Urinary bladder (tissue), 4 donors: ENCODE results near the gene WRNIP1. TPM values are rescaled to one million over a fixed set of nuclear protein-coding genes. Genes with fewer than 3 reads are reported as not detected.
A peak's percentile ranks its signal among the peaks of the same experiment; 100 is the strongest.

Source experiments
- DNase-seq: peaks from one replicate; pipeline ENCODE4 v3.0.0-alpha.2; 2015; ENCODE audit errors: extremely low spot score
- H3K27ac ChIP-seq: one replicate; pipeline ENCODE4 v1.5.1; 2013; ENCODE audit warnings: low read depth, mild to moderate bottlenecking, moderate library complexity
- H3K36me3 ChIP-seq: one replicate; pipeline ENCODE4 v1.6.1; 2013; ENCODE audit warnings: mild to moderate bottlenecking, moderate library complexity; ENCODE audit not compliant: insufficient read depth
- H3K4me1 ChIP-seq: one replicate; pipeline ENCODE4 v1.6.1; 2013; ENCODE audit warnings: mild to moderate bottlenecking, moderate library complexity; ENCODE audit not compliant: insufficient read depth
- H3K4me3 ChIP-seq: one replicate; pipeline ENCODE4 v1.5.1; 2013; ENCODE audit warnings: low read depth, low read length
- WGBS: extraction: QIAGEN DNeasy Blood & Tissue Kit; methylation state at CpG from one replicate; pipeline ENCODE4 v1.1.7; 2013; 5-methylcytosine and 5-hydroxymethylcytosine counted together
- polyA plus RNA-seq: library from polyadenylated mRNA; stranded (reverse); fragments of 200-250 nt; gene quantifications from one replicate; pipeline ENCODE4 v1.2.3, GENCODE V29; 2013
- total RNA-seq: library from RNA; depleted of rRNA; stranded (reverse); fragments of >200 nt; gene quantifications from one replicate; pipeline ENCODE4 v1.2.3, GENCODE V29; 2014
- donor health status: healthy with polysubstance abuse.
- donor health status: healthy.

The WRNIP1 gene
- total RNA-seq (31.5 TPM), polyA plus RNA-seq (42.1 TPM)

DNA sequence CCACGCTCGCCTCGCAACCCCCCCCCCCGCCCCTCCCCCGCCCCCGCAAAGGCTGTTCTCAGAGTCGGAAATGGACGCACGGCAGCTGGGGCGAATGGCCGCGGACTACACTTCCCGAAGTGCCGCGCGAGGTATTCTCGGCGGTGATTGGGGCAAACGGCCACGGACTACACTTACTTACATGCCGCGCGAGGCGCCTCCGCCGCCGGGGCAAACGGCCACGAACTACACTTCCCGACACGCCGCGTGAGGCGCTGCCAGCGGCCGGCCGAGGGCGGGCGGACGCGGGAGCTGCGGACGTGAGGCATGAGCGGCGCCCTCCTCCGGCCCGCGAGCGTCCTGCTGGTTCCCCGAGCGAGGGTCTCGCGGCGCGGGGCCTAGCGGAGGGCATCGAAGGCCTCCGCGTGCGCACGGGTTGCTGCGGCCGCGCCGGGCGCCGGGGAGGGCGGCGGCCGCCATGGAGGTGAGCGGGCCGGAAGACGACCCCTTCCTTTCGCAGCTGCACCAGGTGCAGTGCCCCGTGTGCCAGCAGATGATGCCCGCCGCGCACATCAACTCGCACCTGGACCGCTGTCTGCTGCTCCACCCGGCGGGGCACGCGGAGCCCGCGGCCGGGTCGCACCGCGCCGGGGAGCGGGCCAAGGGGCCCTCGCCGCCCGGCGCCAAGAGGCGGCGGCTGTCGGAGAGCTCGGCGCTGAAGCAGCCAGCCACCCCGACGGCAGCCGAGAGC lies at the start of gene WRNIP1:
TSS of gene WRNIP1 (plus strand) at position 228 of the 730 bp plus-strand sequence. CDS start at position 458, 230 bp downstream.
- Histone ChIP-seq H3K27ac (peak within 1 kb of the TSS; percentile 91), H3K36me3 (no peaks in the 10 kb centered on the region), H3K4me3 (peak within 1 kb of the TSS; percentile 83), H3K4me1 (no peaks in the 10 kb centered on the region)
- DNase-seq: peak; percentile 97
- WGBS: under 1% methylated on average over 104 of the region's 104 CpGs

DNA sequence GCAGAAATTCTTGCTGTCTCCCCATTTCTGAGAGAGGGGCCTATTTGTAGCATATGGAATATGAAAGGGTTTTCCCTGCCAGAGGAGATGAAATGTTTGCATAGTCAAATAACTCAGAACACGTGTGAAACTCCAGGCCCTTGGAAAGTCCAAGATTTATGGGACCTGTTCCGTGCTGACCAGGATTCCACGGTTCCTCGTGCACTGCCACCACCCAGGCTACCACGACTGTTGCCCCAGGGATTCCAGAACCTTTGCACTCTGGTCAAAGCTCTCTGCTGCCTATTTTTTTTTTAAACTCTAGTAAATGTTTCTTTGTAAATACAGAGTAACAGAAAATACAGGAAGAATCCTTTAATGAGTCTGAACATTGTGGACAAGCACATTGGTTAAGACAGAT lies 49.5 kb upstream of the WRNIP1 start:
- no peaks in the 10 kb centered on the region for H3K36me3 ChIP-seq
- no peak overlapping the region for H3K4me3 ChIP-seq
- no peak overlapping the region for H3K27ac ChIP-seq
- WGBS: 42% methylated on average over 5 of the region's 5 CpGs
- no peaks in the 10 kb centered on the region for H3K4me1 ChIP-seq
- DNase-seq: no peak

DNA sequence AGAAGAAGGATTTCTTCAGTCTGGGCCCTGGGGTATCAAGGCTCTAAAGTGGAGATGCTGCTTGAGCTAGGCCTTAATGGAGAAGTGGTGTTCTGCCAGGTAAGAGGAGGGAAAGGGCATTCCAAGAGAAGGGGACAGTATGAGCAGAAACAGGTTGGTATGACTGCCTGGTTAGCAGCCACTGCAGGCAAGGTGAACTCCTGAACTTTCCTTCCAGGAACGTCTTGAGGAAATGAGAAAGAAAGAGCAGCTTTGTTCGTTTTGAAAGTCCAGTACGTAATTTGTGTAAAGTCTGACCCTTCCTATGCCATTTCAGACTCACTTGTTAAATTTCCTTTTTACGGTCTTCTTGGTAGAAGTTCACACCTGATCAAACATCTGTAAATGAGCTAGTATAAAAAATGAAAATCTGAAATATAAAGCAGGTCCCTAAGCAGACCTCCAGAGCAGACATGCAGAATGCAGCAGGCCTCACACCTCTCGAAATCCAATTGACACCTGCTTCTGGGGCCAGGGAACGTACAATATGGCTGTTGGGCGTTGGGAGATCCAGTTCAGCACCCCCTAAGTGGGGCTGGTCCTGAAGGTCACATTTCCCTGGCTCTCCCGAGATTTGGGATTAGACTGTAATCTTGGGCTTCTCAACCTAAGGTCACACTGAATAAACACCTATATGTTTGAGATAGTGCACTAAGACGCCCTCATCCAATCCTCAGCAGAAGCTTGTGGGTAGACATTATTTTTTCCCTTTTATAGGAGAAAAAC lies 48.1 kb upstream of the WRNIP1 start:
- 84% methylated on average over 9 of the region's 9 CpGs for WGBS
- Histone ChIP-seq H3K4me3 (no peak overlapping the region), H3K27ac (no peak overlapping the region), H3K36me3 (no peaks in the 10 kb centered on the region), H3K4me1 (no peaks in the 10 kb centered on the region)
- DNase-seq: no peak

DNA sequence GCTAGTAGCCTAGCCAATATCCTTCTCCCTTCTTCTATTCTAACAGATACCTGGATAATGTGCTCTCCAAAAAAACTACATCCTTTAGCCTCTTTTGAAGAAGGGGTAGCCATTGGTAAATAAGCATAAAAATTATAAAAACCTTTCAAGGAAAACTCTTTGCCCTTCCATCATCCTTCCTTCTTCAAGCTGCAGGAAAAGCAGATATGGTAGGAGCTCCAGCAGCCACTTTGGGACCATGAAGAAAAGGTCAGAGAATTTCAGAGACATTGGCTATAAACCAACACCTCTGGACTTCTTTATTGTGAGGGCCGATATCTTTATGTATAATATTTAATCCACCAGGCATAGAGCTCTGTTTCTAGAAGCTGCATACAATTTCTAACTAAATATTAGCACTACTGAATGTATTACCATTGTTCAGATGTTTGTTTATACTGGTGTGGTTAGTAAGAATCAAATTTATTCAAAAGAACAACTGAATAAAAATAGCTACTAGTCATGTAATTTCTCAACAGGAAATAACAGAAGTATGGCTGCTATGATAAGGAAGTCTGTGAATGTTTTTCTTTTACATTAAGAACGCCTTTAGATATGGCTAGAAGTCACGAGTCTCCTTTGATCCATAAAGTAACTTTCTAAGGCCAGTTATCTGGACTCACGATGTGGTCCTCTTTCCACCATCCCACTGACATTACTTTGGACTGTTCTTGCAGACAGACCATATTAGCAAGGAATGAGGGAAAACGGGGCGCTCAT lies 46.7 kb upstream of the WRNIP1 start:
- no peak overlapping the region for H3K4me3 ChIP-seq
- no peak for DNase-seq
- H3K4me1 ChIP-seq: no peaks in the 10 kb centered on the region
- 62% methylated on average over 6 of the region's 6 CpGs for WGBS
- H3K36me3 ChIP-seq: no peaks in the 10 kb centered on the region
- no peak overlapping the region for H3K27ac ChIP-seq

DNA sequence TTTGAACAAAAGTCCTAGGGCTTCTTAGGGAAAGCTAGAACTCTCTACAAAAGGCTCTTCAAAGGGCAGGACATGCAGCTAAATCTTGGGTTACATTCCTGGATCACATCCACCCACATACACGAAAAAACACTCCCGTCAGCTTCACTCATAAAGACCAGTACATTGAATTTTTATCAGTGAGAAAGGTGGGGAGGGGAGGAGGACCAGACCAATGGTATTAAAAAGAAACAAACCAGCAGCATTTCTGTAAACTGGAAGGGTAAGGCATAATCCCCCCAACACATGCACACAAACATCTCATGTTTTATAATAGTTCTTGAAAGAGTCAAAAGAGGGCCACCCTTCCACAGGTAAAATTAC lies 46.1 kb upstream of the WRNIP1 start:
- no peak for DNase-seq
- WGBS: 59% methylated on average over 2 of the region's 2 CpGs
- no peaks in the 10 kb centered on the region for H3K36me3 ChIP-seq
- H3K4me3 ChIP-seq: no peak overlapping the region
- no peaks in the 10 kb centered on the region for H3K4me1 ChIP-seq
- H3K27ac ChIP-seq: no peak overlapping the region

DNA sequence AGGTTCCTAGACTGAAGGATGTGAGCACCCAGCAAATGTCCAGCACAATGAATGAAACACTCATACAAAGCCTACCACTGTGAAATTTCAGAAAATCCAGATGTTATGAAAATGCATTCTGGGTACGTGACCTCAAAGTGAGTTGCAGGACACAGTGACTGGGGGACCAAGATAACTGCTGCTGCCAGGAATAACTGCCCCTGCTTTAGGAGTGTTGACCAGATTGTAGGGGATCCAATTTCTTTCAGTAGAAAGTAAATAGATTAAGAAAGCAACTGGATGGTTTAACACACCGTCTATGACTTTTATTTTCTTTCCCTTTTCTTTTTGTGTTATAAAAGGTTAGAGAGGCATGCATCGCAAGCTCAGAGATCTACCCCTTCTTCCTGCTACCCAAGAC lies 44.0 kb upstream of the WRNIP1 start:
- DNase-seq: no peak
- Histone ChIP-seq H3K27ac (no peak overlapping the region), H3K4me1 (no peaks in the 10 kb centered on the region), H3K36me3 (no peaks in the 10 kb centered on the region), H3K4me3 (no peak overlapping the region)
- WGBS: 88% methylated on average over 3 of the region's 3 CpGs

DNA sequence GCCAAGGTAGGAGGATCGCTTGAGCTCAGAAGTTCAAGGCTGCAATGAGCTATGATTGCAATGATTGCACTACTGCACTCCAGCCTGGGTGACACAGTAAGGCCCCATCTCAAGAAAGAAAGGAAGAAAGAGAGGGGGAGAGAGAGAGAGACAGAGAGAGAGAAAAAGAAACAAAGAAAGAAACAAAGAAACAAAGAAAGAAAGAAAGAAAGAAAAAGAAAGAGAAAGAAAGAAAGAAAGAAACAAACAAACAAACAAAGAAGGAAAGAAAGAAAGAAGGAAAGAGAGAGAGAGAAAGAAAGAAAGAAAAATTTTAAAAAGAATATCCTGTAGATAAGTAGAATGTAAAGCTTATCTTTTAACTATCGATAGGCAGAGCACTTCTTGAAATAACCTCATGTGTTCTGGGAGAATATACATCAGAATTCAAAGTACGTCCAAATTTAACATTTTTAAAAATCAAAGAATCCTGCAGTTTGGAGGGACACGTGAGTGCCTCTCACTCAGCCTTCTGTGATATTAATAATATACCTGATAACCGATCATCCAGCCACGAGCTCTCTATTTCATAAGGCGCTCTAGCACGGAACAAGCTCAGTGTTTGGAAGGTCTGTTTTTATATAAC lies 39.7 kb upstream of the WRNIP1 start:
- 71% methylated on average over 8 of the region's 8 CpGs for WGBS
- H3K4me3 ChIP-seq: no peak overlapping the region
- H3K27ac ChIP-seq: no peak overlapping the region
- H3K4me1 ChIP-seq: no peaks in the 10 kb centered on the region
- H3K36me3 ChIP-seq: no peaks in the 10 kb centered on the region
- no peak for DNase-seq

DNA sequence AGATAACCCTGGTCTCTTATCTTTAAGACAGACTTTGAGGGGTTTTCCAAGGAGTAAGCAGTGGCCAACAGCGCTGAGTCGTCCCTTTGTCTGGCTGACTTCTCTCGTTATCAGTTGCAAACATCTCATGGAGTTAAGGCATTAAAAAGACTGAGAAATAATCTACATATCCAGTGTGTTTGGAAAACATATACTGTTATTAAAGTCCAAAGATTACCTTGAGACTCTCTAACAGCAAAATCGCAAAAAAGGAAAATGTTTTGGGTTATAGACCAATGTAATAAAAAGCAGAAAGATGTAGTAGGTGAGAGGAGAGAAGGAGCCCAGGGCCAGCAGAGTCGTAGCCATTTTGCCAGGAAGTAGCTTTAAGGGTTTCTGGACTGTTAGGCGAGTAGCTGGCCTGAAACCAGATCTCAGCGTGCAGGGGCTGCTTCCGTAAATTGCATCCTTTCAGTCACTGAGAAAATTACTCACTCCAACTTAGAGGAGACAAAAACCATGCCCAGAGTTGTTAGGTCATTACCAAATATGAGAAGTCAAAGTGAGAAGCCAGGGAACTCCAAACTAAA lies 39.1 kb upstream of the WRNIP1 start:
- WGBS: 31% methylated on average over 8 of the region's 8 CpGs
- no peaks in the 10 kb centered on the region for H3K36me3 ChIP-seq
- H3K27ac ChIP-seq: no peak overlapping the region
- H3K4me3 ChIP-seq: no peak overlapping the region
- DNase-seq: no peak
- H3K4me1 ChIP-seq: no peaks in the 10 kb centered on the region

DNA sequence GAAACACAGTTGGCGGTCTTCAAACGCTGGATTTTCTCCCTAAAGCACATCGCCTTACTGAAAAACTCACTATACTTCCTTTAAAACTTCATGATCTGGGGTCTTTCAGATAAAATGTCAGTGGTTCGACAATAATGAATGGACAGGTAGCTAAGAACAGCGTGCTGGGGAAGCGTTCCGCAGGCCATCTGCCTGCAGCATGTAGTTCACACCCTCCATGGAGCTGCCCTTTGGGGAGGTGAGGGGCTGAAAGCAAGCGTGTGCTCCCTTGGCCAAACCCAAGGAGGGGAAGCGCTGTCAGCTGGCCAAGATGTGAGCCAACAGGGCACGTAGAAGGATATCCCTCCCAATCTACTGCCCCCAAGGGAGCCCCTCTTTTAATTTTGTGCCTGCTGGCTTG lies 35.3 kb upstream of the WRNIP1 start:
- Histone ChIP-seq H3K36me3 (no peaks in the 10 kb centered on the region), H3K4me1 (no peaks in the 10 kb centered on the region), H3K27ac (no peak overlapping the region), H3K4me3 (no peak overlapping the region)
- WGBS: 91% methylated on average over 10 of the region's 10 CpGs
- DNase-seq: no peak

DNA sequence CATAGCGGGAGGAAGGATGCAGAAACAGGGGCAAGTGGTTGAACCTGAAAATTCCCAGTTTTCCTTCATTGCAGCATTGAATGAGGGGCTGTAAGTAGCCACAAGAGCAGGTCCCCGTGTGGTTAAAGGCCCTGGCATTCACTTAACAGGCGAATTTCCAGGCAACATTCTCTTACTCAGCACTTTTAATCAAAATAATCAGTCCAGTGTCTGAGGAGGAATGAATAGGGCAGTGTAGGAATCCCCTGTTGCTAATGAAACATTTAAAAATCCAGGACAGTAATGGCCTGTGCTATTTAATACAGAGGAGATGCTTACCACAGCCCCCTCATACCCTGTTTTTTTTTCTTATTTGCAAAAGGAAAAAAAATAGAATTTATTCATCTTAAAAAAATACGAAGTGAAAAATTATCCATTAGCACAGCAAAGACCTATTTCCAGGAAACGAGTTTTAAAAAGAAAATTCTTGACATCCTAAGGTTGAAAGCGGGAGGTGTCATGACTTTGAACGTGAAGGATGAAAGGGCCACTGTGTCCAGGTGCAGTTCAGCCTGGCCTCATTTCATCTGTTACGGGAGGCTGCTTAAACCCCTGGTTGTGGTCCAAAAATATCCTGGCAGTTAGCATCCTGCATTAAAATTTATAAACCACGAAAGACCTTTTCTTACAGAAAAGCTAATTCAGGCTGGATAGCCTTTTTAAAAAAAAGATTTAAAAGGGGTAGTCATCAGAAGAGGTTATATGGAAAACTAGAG lies 34.7 kb upstream of the WRNIP1 start:
- WGBS: 66% methylated on average over 9 of the region's 9 CpGs
- no peak for DNase-seq
- Histone ChIP-seq H3K4me1 (no peaks in the 10 kb centered on the region), H3K27ac (no peak overlapping the region), H3K36me3 (no peaks in the 10 kb centered on the region), H3K4me3 (no peak overlapping the region)

DNA sequence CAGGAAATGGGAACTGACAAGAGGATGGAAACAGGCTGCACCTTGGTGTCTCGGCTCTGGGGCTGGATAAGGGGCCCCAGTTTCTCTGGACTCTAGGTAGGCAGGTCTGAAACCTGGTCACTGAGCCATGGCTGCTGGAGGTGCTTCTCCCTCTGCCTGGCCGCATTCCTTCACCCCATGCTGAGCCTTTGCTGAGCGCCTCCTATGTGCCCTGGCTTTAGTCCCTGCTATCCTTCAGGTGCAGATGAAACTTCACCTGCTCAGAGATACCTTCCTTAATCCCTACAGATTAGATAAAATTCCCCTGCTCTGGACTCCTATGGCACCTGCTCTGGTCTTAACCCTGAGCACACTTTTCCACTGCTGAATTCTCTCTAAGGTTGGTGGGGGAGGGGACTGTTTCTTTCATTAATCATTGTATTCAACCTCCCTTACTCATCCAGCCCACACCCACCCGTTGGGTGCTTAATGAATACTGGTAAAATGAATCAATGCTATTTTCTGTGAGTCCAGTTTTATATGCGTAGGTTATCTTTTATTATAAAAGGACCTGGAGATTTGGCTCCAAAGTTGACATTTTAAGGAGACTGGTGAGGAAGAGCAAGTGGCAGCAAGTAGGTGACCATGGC lies 33.8 kb upstream of the WRNIP1 start:
- no peak for DNase-seq
- no peak overlapping the region for H3K27ac ChIP-seq
- H3K36me3 ChIP-seq: no peaks in the 10 kb centered on the region
- no peak overlapping the region for H3K4me3 ChIP-seq
- H3K4me1 ChIP-seq: no peaks in the 10 kb centered on the region
- WGBS: 77% methylated on average over 5 of the region's 5 CpGs

DNA sequence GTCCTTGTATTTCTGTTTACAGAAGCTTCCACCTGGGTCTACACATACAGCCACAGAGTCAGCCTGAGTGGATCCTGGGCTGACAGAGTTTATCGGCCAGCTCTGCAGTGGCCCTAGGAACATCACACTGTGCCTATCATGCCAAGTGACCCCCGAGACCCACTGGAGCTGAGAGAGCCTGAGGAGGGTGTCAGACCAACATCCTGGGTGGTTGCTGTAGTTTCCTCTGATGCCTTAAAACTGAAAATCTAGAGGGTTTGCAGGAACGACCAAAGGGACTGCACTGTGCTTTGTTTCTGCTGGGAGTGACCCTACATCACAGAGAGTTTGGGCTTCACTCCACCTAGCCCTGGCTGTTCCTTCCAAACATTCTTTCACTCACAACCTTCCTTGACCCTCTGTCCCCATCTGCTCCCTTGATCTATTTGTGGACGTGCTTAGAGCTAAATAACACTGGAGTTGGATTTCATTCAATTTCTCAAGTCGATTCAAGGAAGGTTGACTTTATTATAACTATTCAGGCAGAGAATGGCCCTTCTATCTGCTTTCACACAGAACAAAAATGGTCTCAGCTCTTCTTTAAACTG lies 32.6 kb upstream of the WRNIP1 start:
- no peak overlapping the region for H3K4me3 ChIP-seq
- H3K4me1 ChIP-seq: no peaks in the 10 kb centered on the region
- 41% methylated on average over 5 of the region's 5 CpGs for WGBS
- DNase-seq: no peak
- no peak overlapping the region for H3K27ac ChIP-seq
- H3K36me3 ChIP-seq: no peaks in the 10 kb centered on the region
